NCI-H1092 (cell line): ENCODE data around the gene RPRML.
"Not testable (repeated sequence)": the region's sequence is repeated elsewhere in the genome, so short reads cannot be mapped to it uniquely, and the experiment has no call there.

Experiments used
- DNase-seq: peaks from one replicate; lab custom pipeline; 2025; lab: John Stamatoyannopoulos, UW

Gene RPRML

DNA sequence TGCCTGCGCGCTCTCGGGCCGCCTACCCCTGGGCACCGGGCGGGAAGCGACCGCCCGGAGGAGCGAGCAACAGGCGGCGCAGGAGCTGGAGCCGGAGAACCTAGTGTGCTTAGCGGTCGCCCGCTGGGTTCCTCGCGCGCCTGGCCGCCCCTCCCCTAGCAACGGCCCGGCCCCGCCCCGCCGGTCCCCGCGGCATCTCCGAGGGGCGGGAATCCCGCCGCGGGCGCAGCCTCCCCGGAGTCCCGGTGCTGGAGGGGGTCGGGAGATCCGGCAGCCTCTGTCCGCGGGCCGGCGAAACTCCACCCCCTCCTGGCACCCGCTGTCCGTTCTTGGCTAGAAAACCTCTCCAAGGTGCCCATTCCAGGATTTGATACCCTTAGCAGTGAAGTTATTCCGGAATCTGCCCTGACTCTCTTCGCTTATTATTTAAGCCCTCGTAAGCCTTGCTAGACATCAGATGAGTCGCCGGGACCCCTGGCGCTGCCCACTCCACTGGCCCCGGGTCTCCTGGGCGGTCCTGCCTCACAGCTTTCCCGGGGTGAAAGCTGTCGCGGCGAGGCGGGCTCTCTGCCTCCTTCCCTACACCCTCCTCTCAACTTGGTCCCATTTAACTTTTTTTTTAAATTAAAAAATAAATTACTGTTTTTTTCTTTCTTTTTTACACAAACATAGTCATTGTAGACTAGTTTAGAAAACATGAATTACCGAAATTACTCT, at the start of gene RPRML:
Gene RPRML (minus strand): TSS at position 107 of the 717 bp plus-strand sequence. CDS start 246 bp downstream, outside the sequence.
- peak; percentile 28 for DNase-seq

DNA sequence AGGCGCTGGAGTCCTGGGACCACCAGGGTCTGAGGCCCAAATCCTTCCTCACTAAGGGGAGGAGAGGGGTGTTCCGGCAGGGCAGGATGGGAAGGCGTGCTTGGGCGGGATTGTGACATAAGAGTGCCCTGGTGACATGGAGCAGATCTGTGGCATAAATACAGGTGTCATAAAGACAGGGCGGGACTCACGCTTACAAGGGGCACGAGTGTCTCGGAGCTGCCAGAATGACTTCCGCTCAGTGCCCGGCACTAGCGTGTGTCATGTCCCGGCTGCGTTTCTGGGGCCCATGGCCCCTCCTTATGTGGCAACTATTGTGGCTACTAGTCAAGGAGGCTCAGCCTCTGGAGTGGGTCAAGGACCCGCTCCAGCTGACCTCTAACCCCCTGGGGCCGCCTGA, 37.9 kb upstream of the RPRML start:
- not testable (repeated sequence) for DNase-seq

- no peak for DNase-seq
These were observed 34.3 kb upstream of the RPRML start for GRCh38 chr17:47013341-47013740.

DNA sequence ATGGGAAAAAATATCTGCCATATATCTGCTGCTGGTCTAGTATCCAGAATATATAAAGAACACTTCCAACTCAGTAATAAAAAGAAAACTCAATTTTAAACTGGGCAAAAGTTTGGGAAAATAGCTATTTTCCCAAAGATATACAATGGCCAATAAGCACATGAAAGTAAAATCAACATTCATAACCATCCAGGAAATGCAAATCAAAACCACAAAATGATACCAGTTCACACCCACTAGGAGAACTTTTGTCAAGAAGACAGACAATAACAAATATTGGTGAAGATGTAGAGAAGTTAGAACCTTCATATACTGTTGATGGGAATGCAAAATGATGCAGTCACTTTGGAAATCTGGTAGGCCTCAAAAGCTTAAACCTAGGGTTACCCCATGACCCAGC, 33.4 kb upstream of the RPRML start:
- DNase-seq, result no peak

GRCh38 chr17:47009759-47010594, 30.9 kb upstream of the RPRML start:
- no peak for DNase-seq

DNA sequence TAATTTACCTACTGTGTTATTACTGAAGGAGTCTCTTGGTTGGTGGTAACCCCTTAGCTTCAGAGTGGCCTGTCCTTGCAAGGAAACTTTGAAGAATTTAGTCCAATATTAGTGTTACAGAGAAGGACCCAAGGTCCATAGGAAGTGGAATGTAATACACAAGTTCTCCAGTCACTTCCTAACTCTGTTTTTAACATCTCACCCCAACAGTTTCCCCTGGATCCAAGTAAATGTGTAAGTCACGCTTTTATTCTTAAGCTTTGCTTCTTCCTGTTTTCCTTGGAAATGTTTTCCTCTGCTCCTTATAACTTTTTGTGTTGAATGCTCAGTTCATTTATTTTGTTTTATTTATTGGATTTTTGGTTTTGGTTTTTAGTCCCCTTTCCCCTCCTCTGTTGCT, 25.9 kb upstream of the RPRML start:
- DNase-seq, result no peak

GRCh38 chr17:47003864-47004263, 24.8 kb upstream of the RPRML start:
- DNase-seq, result not testable (repeated sequence)

GRCh38 chr17:46995841-46996571, 17.0 kb upstream of the RPRML start:
- DNase-seq, result no peak

GRCh38 chr17:46994993-46995392, 15.9 kb upstream of the RPRML start:
- no peak for DNase-seq

- no peak for DNase-seq
These were observed 12.6 kb upstream of the RPRML start for GRCh38 chr17:46991617-46992016.

DNA sequence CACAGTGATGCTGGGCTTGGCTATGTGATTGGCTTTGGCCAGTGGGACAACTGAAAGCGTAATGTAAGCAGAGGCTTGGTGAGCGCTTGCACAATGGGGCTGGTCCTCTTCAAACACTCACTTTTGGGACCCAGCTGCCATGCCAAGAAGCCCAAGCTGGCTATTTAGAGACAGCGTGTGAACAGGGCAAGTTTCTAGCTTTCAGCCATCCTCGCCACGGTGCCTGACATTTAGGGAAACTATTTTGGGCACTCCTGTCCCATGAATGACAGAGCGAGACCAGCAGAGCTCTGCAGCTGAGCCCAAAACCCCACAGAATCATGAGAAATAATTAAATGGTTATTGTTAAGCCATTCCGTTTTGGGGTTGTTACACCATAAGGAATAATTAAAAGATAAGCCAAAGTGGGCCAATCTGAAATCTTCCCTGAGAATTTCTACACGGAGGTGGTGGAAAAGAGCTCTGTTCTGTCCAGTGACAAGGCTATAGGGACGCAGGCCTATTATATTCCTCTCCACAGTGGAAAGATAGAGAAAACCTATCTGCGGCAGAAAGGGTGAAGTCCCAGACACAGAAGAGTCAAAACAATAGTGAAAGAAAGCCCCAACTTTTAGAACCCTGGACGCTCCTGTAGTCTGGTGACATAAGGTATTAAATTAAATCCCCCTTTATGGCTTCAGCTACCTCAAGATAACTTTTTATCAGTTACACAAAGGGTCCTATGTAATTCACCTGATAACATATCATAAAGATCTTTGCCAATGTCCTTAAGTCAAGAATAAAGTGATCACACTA, 10.8 kb upstream of the RPRML start:
- no peak for DNase-seq

DNA sequence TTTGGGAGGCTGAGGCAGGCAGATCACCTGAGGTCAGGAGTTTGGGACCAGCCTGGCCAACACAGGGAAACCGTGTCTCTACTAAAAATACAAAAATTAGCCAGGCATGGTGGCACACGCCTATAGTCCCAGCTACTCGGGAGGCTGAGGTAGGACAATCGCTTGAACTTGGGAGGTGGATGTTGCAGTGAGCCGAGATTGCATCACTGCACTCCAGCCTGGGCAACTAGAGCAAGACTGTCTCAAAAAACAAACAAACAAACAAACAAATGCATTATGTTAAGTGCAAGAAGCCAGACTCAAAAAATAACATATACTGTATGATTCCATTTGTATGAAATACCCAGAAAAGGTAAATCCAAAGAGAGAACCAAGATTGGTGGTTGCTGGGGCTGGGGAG, 8.9 kb upstream of the RPRML start:
- not testable (repeated sequence) for DNase-seq

DNA sequence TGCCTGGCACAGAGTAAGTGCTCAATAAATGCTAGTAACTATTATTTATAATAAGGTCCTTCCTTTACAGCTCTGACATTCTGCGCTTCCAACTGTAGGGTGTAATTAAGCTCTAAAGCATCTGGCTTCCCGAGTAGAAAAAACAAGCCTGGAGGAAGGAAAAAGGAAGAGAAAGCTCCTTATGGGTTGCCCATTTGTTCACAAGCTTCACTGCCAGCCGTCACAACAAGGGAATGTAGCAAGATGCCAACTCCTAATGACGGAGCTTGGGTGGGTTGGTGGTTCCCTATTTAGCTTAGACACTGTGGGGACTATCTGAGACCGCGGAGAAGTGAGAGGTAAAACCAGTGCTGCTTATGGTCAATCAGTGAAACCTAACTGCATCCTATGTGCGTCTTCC, 7.3 kb upstream of the RPRML start:
- no peak for DNase-seq

- DNase-seq, result peak; percentile 85
These were observed 5.8 kb upstream of the RPRML start for GRCh38 chr17:46984892-46985291.

DNA sequence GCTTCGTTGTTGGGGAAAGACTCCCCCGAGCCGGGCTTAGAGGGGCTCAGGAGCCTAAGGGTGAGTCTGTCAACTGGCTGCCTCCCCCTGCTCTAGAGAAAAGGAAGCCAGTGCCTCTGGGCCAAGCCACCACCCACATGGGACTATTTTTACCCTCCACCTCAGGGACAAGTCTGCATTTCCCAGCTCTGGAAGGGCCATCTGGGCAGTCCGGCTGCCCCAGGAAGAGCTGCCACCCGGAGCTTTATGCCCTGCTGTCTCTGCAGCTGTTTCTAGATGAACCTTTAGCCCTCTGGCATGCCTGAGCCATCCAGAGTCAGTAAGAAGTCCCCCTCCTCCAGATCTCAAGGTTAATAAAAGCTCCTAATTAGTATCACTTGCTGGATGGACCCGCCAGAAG, 5.3 kb upstream of the RPRML start:
- peak; percentile 20 for DNase-seq

- DNase-seq, result no peak
These were observed 4.7 kb upstream of the RPRML start for GRCh38 chr17:46983782-46984181.

GRCh38 chr17:46982577-46982976, 3.5 kb upstream of the RPRML start:
- DNase-seq, result no peak

- no peak for DNase-seq
These were observed 435 bp downstream of the RPRML start for GRCh38 chr17:46978489-46979146.

GRCh38 chr17:46977750-46978488, 1.1 kb downstream of the RPRML start:
- no peak for DNase-seq

- DNase-seq, result peak; percentile 8
These were observed 1.7 kb downstream of the RPRML start for GRCh38 chr17:46977348-46977747.
